ENCODE results near the gene TMPRSS9.

DNA sequence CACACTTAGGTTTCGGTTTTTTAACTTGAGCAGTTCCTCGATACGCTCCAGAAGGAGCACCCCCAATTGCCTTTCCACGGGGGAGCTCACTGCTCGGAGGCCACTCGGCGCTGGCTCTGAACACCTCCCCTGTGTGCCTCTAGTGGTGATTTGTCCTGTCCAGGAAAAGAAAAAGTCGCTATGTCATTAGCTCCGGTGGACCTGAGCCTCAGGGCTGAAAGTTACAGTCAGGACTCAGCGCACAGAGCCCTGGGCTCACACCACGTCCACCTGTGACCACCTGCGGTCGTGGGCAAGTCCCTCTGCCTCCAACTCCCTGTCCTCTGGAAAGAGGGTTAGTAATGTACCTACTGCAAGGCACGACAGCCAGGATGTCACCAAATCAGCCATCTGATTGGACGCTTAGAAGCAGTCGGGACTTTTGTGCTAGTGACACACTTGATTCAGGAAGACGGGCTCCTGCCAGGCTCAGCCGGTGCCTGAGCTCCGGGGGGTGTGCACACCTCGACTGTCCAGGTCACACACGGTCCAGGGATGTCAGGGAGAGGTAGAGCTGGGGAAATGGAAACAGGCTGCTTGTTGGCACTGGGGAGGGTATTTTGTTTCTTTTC lies 3.9 kb upstream of the TMPRSS9 start:
- TF ChIP-seq NR1H2 (CRISPR knock-in tag; IDR thresholded peaks at IDR 0.05; ENCODE audit: borderline replicate concordance, low read depth) (no peak), GATAD1 (CRISPR knock-in tag; IDR thresholded peaks at IDR 0.05) (no peak), MAFF (IDR thresholded peaks at IDR 0.05; ENCODE audit: low read depth, low read length) (no peak), AGO2 (optimal IDR thresholded peaks at IDR 0.05; ENCODE audit: low read depth, low read length) (no peak), EZH2 (conservative IDR thresholded peaks at IDR 0.05; ENCODE audit: low read depth, low read length) (no peak), ZNF282 (IDR thresholded peaks at IDR 0.05; ENCODE audit: partially characterized antibody) (no peak), NFAT5 (CRISPR knock-in tag; IDR thresholded peaks at IDR 0.05) (no peak), YY1 (IDR thresholded peaks at IDR 0.05; ENCODE audit: insufficient read depth, insufficient replicate concordance, low read depth, low read length) (no peak), ZBTB7B (CRISPR knock-in tag; IDR thresholded peaks at IDR 0.05) (no peak), POLR2A (IDR thresholded peaks at IDR 0.05; ENCODE audit: insufficient read depth in 1 of 2, low read depth in 2 of 2, low read length in 2 of 2) (no peak), E2F2 (CRISPR knock-in tag; IDR thresholded peaks at IDR 0.05; ENCODE audit: borderline replicate concordance) (no peak)
- TF ChIP-seq, protein P1, sequence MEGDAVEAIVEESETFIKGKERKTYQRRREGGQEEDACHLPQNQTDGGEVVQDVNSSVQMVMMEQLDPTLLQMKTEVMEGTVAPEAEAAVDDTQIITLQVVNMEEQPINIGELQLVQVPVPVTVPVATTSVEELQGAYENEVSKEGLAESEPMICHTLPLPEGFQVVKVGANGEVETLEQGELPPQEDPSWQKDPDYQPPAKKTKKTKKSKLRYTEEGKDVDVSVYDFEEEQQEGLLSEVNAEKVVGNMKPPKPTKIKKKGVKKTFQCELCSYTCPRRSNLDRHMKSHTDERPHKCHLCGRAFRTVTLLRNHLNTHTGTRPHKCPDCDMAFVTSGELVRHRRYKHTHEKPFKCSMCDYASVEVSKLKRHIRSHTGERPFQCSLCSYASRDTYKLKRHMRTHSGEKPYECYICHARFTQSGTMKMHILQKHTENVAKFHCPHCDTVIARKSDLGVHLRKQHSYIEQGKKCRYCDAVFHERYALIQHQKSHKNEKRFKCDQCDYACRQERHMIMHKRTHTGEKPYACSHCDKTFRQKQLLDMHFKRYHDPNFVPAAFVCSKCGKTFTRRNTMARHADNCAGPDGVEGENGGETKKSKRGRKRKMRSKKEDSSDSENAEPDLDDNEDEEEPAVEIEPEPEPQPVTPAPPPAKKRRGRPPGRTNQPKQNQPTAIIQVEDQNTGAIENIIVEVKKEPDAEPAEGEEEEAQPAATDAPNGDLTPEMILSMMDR (CRISPR knock-in tag; IDR thresholded peaks at IDR 0.05) = 0 out of 2 replicates have a peak, but pooled peaks have one; percentile 8
- TF ChIP-seq, protein P2, sequence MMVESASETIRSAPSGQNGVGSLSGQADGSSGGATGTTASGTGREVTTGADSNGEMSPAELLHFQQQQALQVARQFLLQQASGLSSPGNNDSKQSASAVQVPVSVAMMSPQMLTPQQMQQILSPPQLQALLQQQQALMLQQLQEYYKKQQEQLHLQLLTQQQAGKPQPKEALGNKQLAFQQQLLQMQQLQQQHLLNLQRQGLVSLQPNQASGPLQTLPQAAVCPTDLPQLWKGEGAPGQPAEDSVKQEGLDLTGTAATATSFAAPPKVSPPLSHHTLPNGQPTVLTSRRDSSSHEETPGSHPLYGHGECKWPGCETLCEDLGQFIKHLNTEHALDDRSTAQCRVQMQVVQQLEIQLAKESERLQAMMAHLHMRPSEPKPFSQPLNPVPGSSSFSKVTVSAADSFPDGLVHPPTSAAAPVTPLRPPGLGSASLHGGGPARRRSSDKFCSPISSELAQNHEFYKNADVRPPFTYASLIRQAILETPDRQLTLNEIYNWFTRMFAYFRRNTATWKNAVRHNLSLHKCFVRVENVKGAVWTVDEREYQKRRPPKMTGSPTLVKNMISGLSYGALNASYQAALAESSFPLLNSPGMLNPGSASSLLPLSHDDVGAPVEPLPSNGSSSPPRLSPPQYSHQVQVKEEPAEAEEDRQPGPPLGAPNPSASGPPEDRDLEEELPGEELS (CRISPR knock-in tag; IDR thresholded peaks at IDR 0.05) = no peak
- TF ChIP-seq, protein P3, sequence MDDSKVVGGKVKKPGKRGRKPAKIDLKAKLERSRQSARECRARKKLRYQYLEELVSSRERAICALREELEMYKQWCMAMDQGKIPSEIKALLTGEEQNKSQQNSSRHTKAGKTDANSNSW (CRISPR knock-in tag; IDR thresholded peaks at IDR 0.05; ENCODE audit: borderline replicate concordance) = no peak
